ENCODE measurements around the gene TEX2.

Gene TEX2

DNA sequence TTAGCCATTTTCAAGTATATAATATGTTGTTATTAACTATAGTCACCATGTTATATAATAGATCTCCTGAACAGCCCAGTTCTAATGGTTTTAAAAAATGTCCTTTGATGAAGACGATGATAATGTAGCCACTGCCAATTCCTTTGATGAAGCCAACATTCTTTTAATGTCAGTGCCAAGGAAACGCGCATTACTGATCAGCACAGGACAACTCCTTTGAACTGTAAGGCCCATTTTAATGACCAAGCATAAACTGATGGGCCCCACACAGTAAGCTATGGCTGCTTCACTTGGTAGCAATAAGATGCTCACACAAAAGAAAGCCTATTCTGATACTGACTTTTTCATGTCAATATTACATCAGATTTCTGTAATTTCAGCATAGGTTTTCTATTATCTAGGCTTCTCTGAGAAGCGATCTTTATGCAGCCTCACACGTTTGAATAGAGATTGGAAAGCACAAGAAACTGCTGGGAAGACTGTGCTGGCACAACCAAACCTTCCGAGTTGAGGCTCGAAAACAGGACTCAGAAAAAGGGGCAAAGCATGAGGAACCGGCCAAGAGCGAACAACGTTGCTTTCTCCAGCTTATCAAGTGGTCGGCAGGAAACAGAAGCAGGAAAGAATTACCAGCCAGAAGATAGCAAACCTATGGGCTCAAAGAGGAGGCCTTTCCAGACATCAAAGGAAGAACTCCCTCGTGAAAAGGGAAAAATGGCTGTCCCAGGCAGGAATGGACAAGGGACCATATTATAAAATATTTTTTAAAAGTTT lies 152.5 kb downstream of the TEX2 start:
- no peak for DNase-seq

DNA sequence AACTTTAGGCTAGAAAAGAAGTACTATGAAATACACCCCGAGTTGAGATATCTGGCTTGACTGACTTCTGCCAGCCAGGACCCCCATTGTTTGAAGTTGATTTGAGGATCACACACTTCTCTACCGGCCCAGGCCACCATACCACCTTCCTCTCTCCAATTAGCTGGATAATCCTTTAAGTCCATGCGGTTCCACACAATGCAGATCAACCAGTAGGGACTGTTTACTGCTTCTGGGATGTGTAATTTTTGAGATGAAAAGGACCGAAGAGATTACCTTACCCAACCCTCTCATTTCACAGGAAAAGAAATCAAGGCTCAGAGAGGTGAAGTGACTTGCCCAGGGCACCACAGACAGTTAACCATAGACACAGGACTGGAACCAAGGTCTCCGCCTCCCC lies 153.7 kb downstream of the TEX2 start:
- DNase-seq: no peak

DNA sequence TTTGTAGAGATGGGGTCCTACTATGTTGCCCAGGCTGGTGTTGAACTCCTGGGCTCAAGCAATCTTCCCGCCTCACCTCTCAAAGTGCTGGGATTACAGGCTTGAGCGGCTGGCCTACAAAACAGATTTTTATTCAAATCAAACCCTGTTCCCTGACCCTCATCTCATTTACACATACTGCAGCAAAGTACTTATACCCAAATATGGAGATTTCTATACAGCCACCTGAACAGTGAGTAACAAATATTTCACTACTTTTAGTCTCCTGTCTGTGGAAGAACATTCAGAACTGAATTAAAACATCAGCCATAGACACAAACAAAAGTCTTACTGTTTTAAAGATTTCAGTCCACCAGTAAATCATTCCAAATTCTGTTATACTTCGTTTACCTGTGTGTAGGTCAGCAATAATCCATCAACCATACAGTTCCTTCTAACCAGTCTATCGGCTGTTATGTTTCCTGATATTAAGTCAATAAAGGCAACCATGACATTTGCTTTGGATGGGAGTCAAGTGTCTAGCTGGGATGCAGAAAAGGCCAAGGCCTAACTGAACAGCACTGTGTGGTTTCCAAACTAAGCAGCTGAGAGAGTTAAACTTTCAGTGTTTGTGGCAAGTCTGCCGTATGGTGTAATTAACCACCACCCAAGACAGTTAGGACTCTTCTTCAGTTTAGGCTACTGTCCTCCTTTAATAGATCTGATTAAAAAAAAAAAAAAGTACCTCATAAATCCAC lies 155.4 kb downstream of the TEX2 start:
- DNase-seq: no peak

DNA sequence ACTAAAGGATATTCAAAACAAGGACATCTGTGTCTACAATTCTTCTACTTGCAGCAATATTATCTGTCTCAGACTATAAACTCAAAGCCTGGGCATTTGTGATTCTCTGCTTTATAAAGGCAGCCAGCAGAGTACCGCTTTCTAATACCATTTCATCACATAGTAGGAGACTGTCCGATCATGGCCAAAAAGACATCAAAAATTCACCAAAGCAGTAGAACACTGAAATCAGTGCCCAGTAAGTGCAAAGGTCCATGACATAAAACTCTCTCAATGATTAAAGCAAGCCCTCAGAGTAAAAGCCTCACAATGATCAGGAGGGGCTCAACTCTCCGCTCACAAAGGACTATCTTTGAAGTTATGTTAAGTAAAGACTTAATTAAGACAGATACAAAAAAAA lies 156.1 kb downstream of the TEX2 start:
- no peak for DNase-seq

DNA sequence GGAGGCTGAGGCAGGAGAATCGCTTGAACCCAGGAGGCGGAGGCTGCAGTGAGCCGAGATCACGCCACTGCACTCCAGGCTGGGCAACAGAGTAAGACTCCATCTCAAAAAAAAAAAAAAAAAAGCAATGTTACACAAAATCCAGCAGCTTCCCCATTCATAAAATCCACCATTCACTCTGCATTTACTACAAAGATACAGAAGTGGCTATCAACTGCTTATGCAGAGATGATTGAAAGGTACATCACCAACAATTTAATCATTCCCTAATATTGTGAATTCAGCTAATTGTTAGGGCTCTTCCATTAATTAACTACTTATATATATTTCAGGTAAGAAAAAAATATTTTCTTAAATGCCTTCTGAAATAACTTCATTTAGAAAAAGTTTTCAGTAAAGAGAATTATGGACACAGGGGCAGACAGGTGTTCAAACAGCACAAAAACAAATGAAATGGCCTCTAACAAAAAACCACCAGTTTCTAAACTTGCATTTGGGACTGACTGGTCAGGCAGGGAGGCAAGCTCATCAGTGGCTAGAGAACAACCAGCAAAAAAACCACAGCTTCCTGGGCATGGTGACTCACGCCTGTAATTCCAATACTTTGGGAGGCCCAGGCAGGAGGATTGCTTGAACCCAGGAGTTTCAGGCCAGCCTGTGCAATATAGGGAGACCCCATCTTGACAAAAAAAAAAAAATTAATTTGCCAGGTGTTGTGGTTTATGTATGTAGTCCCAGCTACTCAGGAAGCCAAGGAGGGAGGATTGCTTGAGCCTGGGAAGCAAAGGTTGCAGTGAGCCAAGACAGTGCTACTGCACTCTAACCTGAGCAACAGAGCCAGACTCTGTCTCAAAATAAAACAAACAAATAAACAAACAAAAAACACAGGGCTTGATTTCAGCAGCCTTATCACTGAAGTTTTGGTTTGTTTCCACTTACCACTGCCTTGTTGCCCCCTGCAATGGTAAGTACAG lies 159.4 kb downstream of the TEX2 start:
- no peak for DNase-seq

DNA sequence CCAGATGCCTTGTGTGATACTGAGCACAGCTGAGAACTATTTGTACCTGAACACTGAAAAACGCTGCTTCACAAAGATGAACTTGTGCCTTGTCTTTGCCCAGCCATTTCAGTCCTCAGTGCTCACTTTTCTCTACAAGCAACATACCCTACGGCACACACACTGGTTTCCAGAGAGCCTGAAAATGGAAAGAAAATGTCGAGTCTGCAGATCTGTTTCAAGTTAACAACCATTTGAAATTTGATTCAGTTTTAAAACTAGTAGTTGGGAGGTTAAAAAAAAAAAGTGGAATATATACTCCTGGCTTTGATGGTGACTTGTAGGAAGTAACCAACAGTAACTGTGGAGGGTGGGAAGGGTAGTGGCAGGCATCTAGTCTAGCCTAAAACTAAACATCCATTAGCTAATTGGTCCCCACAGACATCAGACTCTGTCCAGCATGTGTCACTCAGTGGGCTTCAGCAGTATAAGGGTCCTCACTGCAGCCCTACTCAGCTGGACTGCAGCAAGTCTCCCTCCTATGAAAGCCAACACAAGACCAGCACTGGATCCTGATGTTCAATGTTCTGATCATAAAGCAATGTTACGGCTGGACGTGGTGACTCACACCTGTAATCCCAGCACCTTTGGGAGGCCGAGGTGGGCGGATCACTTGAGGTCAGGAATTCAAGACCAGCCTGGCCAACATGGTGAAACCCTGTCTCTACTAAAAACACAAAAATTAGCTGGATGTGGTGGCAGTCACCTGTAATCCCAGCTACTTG lies 160.3 kb downstream of the TEX2 start:
- no peak for DNase-seq

DNA sequence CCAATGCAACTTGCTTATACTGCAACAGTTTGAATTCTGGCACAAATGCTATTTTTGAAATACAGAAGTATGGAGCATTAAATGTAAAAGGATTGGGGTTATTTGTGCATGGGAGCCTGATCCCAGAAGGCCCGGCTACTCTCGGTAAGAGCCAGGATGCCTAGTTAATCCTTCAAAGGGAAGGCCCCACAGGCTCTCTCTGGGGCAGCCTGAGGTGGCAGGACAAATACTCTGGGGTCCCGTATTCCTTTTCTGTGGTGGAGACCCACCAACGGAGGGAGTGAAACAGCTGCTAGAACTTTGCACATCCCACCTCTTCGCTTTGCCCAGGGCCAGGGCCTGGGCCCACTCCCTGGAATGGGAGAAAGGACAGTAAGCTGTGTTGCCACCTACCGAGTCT lies 163.5 kb downstream of the TEX2 start:
- no peak for DNase-seq

All from NCI-H187 treated with DMSO at 0.1 percent for 48 hours (cell line).